A673 (cell line): ENCODE data around the gene HSD17B3. TPM values are rescaled to one million over a fixed set of nuclear protein-coding genes. Genes with fewer than 3 reads are reported as not detected.

Experiments used
- BruUV-seq: library from RNA; stranded (reverse); fragments of 400-500 nt; replicated peaks from 2 replicates; lab custom pipeline; 2021; lab: Mats Ljungman, UMichigan
- CTCF ChIA-PET: fragments of 300-600 bp; sonication (Branson Sonifier 250); formaldehyde crosslinking; loops from one replicate; lab custom pipeline; 2022; ENCODE audit warnings: antibody characterized with exemption; lab: Charles Lee
- POLR2A ChIA-PET: fragments of 300-600 bp; sonication (Branson Sonifier 250); formaldehyde crosslinking; loops from one replicate; lab custom pipeline; 2022; ENCODE audit warnings: antibody characterized with exemption; ENCODE audit not compliant: low non-redundant PET; lab: Charles Lee
- DNase-seq: peaks from one replicate; pipeline ENCODE4 v3.0.0-alpha.2; 2015; ENCODE audit warnings: low spot score
- H3K27ac ChIP-seq: fragments of 200-600 bp; sonication (generic); 2 replicates; pipeline ENCODE4 v1.5.1; 2016; ENCODE audit warnings: mixed run types, low read depth, mild to moderate bottlenecking, mixed read lengths, antibody characterized with exemption, low read length; ENCODE audit not compliant: poor library complexity, severe bottlenecking
- H3K27me3 ChIP-seq: fragments of 200-600 bp; sonication (generic); replicated peaks from 2 replicates; pipeline ENCODE4 v1.6.1; 2017; ENCODE audit warnings: mixed run types, low read depth, mild to moderate bottlenecking, mixed read lengths, antibody characterized with exemption, low read length; ENCODE audit not compliant: insufficient read depth, poor library complexity
- H3K36me3 ChIP-seq: fragments of 200-600 bp; sonication (generic); 2 replicates; pipeline ENCODE4 v1.6.1; 2016; ENCODE audit warnings: mixed run types, mild to moderate bottlenecking, mixed read lengths, antibody characterized with exemption, low read length; ENCODE audit not compliant: insufficient read depth, poor library complexity, severe bottlenecking
- H3K4me1 ChIP-seq: fragments of 200-600 bp; sonication (generic); 2 replicates; pipeline ENCODE4 v1.6.1; 2017; ENCODE audit warnings: mixed run types, mild to moderate bottlenecking, mixed read lengths, antibody characterized with exemption, low read length; ENCODE audit not compliant: insufficient read depth, poor library complexity, severe bottlenecking
- H3K4me3 ChIP-seq: fragments of 200-600 bp; sonication (generic); 2 replicates; pipeline ENCODE4 v1.5.1; 2016; ENCODE audit warnings: low read depth, mixed run types, mild to moderate bottlenecking, mixed read lengths, low read length; ENCODE audit not compliant: poor library complexity, severe bottlenecking
- H3K9me3 ChIP-seq: fragments of 200-600 bp; sonication (generic); 2 replicates; pipeline ENCODE4 v1.6.1; 2016; ENCODE audit warnings: mixed run types, low read depth, mild to moderate bottlenecking, mixed read lengths, antibody characterized with exemption, low read length; ENCODE audit not compliant: poor library complexity, severe bottlenecking
- CTCF ChIP-seq: fragments of 300-800, 200-600 bp; sonication (generic); conservative IDR thresholded peaks from 2 replicates; pipeline ENCODE4 v1.5.1; 2017; ENCODE audit warnings: low read depth, mild to moderate bottlenecking, antibody characterized with exemption, low read length, moderate library complexity, mixed read lengths
- EZH2 ChIP-seq: fragments of 200-600 bp; sonication (generic); IDR thresholded peaks from 2 replicates; pipeline ENCODE4 v1.6.1; 2017; ENCODE audit warnings: borderline replicate concordance, low read depth, mild to moderate bottlenecking, mixed read lengths, antibody characterized with exemption, low read length; ENCODE audit not compliant: poor library complexity, severe bottlenecking
- intact Hi-C: fragments of 100-400 bp; cut with micrococcal nuclease; formaldehyde crosslinking; loops from one replicate; pipeline ENCODE4 v1.10.0; 2022; ENCODE audit not compliant: unreplicated experiment
- total RNA-seq: library from RNA; stranded (reverse); gene quantifications from 2 replicates; pipeline ENCODE4 v1.2.3, GENCODE V29; 2021

Gene HSD17B3
- total RNA-seq, 1 experiment from 2014 or later: not detected

DNA sequence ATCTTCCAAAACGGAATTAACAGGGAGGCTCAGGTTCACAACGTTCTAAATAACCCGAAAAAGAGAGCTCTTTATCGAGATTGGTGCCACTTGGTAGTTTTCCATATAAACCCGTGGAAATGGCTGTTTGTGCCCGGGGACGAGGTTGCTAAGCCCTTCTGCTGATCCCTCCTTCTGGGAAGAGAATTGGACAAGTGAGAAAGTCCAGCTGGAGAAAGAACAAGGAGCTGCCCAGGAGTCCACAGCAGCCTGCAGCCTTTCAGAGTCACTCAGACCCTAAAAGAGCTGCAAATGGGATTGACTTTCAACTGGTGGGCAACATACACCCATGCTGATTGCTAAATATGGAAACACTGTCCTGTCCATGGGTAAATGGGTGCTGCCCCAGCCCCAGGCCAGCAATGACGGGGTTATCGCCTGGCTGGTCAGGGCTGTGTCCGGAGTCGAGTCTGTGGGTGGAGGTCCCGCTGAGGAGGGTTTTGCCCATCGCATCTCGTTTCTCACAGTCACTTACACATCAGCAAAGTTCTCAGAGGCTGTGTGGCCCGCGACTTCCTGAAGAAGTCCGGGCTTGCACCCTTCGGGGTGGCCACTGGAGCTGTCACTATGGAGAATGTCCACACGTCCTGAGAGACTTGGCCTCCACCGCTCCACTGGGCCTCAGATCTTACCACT, 40.7 kb upstream of the HSD17B3 start:
- CTCF ChIA-PET: no interaction called here
- intact Hi-C loops: no loop called here
- BruUV-seq: no TSS peak

GRCh38 chr9:96340707-96341106, 38.7 kb upstream of the HSD17B3 start:
- BruUV-seq: no TSS peak
- H3K27ac ChIP-seq: no peak overlapping the region
- peaks cover 15% of the 10 kb centered on the region for H3K4me1 ChIP-seq
- intact Hi-C loops: no loop called here
- CTCF ChIA-PET: no interaction called here
- H3K4me3 ChIP-seq: no peak overlapping the region
- no peak for DNase-seq
- H3K27me3 ChIP-seq: no peaks in the 10 kb centered on the region
- no peaks in the 10 kb centered on the region for H3K9me3 ChIP-seq
- no peaks in the 10 kb centered on the region for H3K36me3 ChIP-seq
- TF ChIP-seq EZH2 (no peak), CTCF (no peak)
- POLR2A ChIA-PET: no interaction called here

More for the DNA sequence above, 40.7 kb upstream of the HSD17B3 start:
- H3K9me3 ChIP-seq: no peaks in the 10 kb centered on the region
- no peak for DNase-seq
- peaks cover 15% of the 10 kb centered on the region for H3K4me1 ChIP-seq
- H3K36me3 ChIP-seq: no peaks in the 10 kb centered on the region
- no peak overlapping the region for H3K27ac ChIP-seq
- TF ChIP-seq CTCF (no peak), EZH2 (no peak)
- H3K27me3 ChIP-seq: no peaks in the 10 kb centered on the region
- POLR2A ChIA-PET: no interaction called here
- H3K4me3 ChIP-seq: no peak overlapping the region

GRCh38 chr9:96338299-96338698, 36.3 kb upstream of the HSD17B3 start:
- peaks cover 8% of the 10 kb centered on the region for H3K4me1 ChIP-seq
- H3K9me3 ChIP-seq: no peaks in the 10 kb centered on the region
- intact Hi-C loops: no loop called here
- POLR2A ChIA-PET: no interaction called here
- no peak for TF ChIP-seq EZH2
- TF ChIP-seq CTCF: no peak
- H3K27me3 ChIP-seq: no peaks in the 10 kb centered on the region
- DNase-seq: no peak
- H3K4me3 ChIP-seq: no peak overlapping the region
- CTCF ChIA-PET: no interaction called here
- no peak overlapping the region for H3K27ac ChIP-seq
- no TSS peak for BruUV-seq
- no peaks in the 10 kb centered on the region for H3K36me3 ChIP-seq
